RWPE2 (cell line): ENCODE measurements around the gene UBQLN1.
A peak's percentile ranks its signal among the peaks of the same experiment; 100 is the strongest.

Experiments used
- ATAC-seq: fragments of 200-7000 bp; cut with Tn5 transposase; 3 replicates; pipeline ENCODE4 v1.9.1; 2021; ENCODE audit warnings: low read depth
- DNase-seq: peaks from one replicate; pipeline ENCODE4 v3.0.0-alpha.2; 2020; ENCODE audit warnings: low spot score
- H3K27ac ChIP-seq: fragments of 450-650 bp; 2 replicates; pipeline ENCODE4 v1.5.1; 2017; ENCODE audit warnings: mild to moderate bottlenecking; ENCODE audit not compliant: poor library complexity, severe bottlenecking
- H3K27me3 ChIP-seq: fragments of 250-450 bp; sonication (Bioruptor Pico); 2 replicates; pipeline ENCODE4 v1.5.1; 2021; ENCODE audit warnings: mild to moderate bottlenecking, moderate library complexity; ENCODE audit not compliant: insufficient read depth, poor library complexity, severe bottlenecking
- H3K36me3 ChIP-seq: fragments of 250-450 bp; sonication (Bioruptor Pico); 2 replicates; pipeline ENCODE4 v1.5.1; 2020; ENCODE audit warnings: low read depth, mild to moderate bottlenecking, moderate library complexity
- H3K4me1 ChIP-seq: fragments of 250-450 bp; sonication (Bioruptor Pico); 2 replicates; pipeline ENCODE4 v1.5.1; 2021; ENCODE audit warnings: mild to moderate bottlenecking, moderate library complexity; ENCODE audit not compliant: insufficient read depth, poor library complexity, severe bottlenecking
- H3K4me3 ChIP-seq: fragments of 250-450 bp; sonication (Bioruptor Pico); 2 replicates; pipeline ENCODE4 v1.5.1; 2021; ENCODE audit warnings: mild to moderate bottlenecking, moderate library complexity; ENCODE audit not compliant: severe bottlenecking
- H3K9me3 ChIP-seq: fragments of 250-450 bp; sonication (Bioruptor Pico); 2 replicates; pipeline ENCODE4 v1.5.1; 2021; ENCODE audit warnings: mild to moderate bottlenecking, moderate library complexity; ENCODE audit not compliant: severe bottlenecking
- TF ChIP-seq, protein P1 (sequence below): fragments of 450-650 bp; IDR thresholded peaks from one replicate; pipeline ENCODE4 v1.5.1; 2017; ENCODE audit warnings: mild to moderate bottlenecking, moderate library complexity; ENCODE audit not compliant: poor library complexity, severe bottlenecking

UBQLN1 gene

DNA sequence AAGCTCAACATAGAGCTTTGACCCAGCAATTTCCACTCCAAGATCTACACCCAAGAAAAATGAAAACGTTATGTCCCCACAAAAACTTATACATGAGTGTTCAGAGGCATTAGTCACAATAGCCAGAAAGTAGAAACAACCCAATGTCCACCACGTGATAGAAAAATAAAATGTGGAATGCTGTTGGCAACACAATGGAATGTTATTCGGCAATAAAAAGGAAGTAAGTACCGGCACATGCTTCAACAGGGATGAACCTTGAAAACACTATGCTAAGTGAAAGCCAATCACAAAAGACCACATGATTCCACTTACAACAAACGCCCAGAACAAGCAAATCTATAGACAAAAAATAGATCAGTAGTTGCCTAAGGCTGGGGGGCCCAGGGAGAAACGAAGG, 6.0 kb downstream of the UBQLN1 start:
- Histone ChIP-seq H3K36me3 (peaks cover 11% of the 10 kb centered on the region; the same call in 1 of the 2 replicates), H3K27ac (peak overlapping the region; percentile 40), H3K27me3 (no peaks in the 10 kb centered on the region), H3K4me3 (no peak overlapping the region), H3K9me3 (no peaks in the 10 kb centered on the region), H3K4me1 (peaks cover 15% of the 10 kb centered on the region)
- TF ChIP-seq, protein P1, sequence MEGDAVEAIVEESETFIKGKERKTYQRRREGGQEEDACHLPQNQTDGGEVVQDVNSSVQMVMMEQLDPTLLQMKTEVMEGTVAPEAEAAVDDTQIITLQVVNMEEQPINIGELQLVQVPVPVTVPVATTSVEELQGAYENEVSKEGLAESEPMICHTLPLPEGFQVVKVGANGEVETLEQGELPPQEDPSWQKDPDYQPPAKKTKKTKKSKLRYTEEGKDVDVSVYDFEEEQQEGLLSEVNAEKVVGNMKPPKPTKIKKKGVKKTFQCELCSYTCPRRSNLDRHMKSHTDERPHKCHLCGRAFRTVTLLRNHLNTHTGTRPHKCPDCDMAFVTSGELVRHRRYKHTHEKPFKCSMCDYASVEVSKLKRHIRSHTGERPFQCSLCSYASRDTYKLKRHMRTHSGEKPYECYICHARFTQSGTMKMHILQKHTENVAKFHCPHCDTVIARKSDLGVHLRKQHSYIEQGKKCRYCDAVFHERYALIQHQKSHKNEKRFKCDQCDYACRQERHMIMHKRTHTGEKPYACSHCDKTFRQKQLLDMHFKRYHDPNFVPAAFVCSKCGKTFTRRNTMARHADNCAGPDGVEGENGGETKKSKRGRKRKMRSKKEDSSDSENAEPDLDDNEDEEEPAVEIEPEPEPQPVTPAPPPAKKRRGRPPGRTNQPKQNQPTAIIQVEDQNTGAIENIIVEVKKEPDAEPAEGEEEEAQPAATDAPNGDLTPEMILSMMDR = no peak
- ATAC-seq = peak; percentile 92
- no peak for DNase-seq

DNA sequence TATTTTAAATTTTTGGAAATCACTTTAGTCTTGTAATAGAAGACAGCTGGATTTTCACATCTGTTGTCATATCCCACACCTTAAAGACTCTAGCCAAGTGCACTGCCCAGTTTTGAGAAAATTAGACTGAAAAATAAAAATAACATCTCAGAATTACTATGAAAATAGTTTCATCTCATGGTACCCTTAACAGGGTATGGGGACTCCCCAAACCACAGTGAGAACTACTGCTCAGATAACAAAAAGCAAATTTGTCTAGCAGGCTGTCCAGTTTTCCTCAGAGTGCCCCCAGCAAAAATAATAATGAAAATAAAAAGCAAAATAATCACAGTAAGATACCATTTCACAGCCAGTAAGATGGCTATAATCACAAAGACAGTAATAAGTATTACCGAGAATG, 6.5 kb downstream of the UBQLN1 start:
- Histone ChIP-seq H3K9me3 (no peaks in the 10 kb centered on the region), H3K36me3 (peaks cover 11% of the 10 kb centered on the region; the same call in 1 of the 2 replicates), H3K4me1 (peaks cover 15% of the 10 kb centered on the region), H3K4me3 (no peak overlapping the region), H3K27me3 (no peaks in the 10 kb centered on the region), H3K27ac (peak overlapping the region; percentile 40)
- TF ChIP-seq, protein P1 = no peak
- no peak for ATAC-seq
- no peak for DNase-seq

DNA sequence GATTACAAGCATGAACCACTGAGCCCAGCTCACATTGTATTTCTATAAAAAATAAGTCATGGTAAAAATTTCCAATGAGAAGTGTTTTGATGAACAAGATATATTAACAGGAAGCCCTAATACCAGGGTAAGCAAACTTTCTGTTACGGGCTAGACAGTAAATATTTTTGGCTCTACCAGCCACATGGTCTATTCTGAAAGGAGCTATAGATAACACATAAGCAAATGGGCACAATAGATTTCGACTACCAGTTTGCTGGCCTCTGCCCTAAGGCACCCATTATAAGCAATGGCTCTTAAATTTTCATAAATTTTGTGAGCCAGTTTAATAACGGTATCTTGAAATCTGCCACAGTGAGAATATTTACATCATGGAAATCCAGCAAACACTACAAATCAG, 8.1 kb downstream of the UBQLN1 start:
- no peak overlapping the region for H3K27ac ChIP-seq

DNA sequence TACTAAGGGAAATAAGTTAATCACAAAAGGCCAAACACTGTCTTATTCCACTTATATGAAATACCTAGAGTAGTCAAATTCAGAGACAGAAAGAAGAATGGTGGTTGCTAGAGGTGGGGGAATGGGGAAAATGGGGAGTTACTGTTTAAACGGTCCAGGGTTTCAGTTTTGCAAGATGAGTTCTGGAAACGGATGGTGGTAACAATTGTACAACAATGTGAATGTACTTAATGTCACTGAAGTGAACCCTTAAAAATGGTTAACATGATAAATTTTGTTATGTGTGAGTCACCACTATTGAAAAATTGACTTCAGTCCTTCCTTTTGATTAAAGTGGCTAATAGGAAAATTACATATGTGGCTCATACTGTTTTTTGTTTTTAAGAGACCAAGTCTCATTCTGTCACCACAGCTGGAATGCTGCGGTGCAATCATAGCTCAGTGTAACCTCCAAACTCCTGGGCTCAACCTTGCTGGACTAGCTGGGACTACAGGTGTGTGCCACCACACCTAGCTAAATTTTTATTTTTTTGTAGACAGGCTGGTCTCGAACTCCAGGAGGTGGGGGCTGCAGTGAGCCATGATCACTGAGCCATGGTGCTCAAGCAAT, 8.7 kb downstream of the UBQLN1 start:
- Histone ChIP-seq H3K27me3 (no peaks in the 10 kb centered on the region), H3K9me3 (no peaks in the 10 kb centered on the region), H3K4me1 (peaks cover 10% of the 10 kb centered on the region), H3K36me3 (peaks cover 6% of the 10 kb centered on the region), H3K27ac (no peak overlapping the region), H3K4me3 (no peak overlapping the region)
- ATAC-seq (no peak; the same call in 2 of the 3 replicates), DNase-seq (no peak)
- TF ChIP-seq, protein P1 = no peak

More for the DNA sequence above, 8.1 kb downstream of the UBQLN1 start:
- no peak for DNase-seq
- H3K9me3 ChIP-seq = no peaks in the 10 kb centered on the region
- ATAC-seq = no peak
- H3K4me1 ChIP-seq = peaks cover 10% of the 10 kb centered on the region
- H3K4me3 ChIP-seq = no peak overlapping the region
- TF ChIP-seq, protein P1 = no peak
- no peaks in the 10 kb centered on the region for H3K27me3 ChIP-seq
- H3K36me3 ChIP-seq = peaks cover 6% of the 10 kb centered on the region; the same call in 1 of the 2 replicates

DNA sequence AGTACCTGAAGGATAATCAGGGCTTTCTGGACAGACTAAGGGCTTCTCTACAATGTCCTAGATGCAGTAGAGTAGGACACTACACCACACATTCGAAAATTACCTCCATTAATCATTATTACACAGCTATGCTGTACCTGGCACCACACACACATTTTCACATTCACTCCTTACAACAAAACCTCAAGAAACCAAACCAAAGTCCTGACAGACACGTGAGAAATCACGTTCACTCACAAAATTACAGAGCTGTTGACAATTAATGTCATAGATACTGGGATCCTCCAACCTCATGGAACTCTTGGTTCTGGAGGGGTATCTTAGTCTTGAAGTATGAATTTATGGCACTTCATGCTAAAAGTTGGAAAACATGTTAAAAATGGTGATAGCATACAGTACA, 16.3 kb downstream of the UBQLN1 start:
- Histone ChIP-seq H3K4me3 (no peak overlapping the region), H3K36me3 (no peaks in the 10 kb centered on the region; the same call in 1 of the 2 replicates), H3K27ac (no peak overlapping the region), H3K9me3 (no peaks in the 10 kb centered on the region), H3K27me3 (no peaks in the 10 kb centered on the region), H3K4me1 (no peaks in the 10 kb centered on the region)
- DNase-seq (no peak), ATAC-seq (no peak)
- TF ChIP-seq, protein P1 = no peak
